Ecto neural progenitor cell (in vitro differentiated cells): Measurements from ENCODE around the gene NOP53.
"Not testable (repeated sequence)": the region's sequence is repeated elsewhere in the genome, so short reads cannot be mapped to it uniquely, and the experiment has no call there.

ENCODE experiments used
- DNase-seq: peaks from one replicate; pipeline ENCODE4 v3.0.0-alpha.2; 2018; ENCODE audit warnings: low spot score

NOP53 gene

DNA sequence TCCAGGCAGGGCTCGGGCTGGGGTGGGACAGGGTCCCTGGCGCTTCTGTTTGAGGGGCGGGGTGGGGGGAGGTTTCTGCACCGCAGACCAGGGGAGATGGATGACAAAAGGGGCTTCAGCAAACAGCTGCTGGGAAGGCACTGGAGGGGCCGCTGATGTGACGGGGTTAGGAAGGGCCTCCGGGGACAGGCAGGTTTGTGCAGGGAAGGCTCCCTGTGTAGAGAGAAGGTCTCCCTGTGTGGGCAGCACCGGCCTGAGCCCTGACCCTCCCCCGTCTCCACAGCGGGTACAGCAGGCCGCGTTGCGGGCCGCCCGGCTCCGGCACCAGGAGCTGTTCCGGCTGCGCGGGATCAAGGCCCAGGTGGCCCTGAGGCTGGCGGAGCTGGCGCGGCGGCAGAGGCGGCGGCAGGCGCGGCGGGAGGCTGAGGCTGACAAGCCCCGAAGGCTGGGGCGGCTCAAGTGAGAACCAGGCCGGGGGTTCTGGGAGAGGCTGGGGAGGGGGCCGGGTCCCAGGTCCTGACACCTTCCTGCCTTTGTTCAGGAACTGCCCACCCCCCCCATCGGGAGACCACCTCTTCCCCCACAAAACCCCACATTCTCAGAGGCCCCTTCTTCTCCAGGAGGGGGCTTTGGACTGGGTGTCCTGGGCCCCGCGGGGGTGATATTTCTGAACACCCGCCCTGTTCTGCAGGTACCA is 9.9 kb downstream of the NOP53 start:
- DNase-seq, result no peak

DNA sequence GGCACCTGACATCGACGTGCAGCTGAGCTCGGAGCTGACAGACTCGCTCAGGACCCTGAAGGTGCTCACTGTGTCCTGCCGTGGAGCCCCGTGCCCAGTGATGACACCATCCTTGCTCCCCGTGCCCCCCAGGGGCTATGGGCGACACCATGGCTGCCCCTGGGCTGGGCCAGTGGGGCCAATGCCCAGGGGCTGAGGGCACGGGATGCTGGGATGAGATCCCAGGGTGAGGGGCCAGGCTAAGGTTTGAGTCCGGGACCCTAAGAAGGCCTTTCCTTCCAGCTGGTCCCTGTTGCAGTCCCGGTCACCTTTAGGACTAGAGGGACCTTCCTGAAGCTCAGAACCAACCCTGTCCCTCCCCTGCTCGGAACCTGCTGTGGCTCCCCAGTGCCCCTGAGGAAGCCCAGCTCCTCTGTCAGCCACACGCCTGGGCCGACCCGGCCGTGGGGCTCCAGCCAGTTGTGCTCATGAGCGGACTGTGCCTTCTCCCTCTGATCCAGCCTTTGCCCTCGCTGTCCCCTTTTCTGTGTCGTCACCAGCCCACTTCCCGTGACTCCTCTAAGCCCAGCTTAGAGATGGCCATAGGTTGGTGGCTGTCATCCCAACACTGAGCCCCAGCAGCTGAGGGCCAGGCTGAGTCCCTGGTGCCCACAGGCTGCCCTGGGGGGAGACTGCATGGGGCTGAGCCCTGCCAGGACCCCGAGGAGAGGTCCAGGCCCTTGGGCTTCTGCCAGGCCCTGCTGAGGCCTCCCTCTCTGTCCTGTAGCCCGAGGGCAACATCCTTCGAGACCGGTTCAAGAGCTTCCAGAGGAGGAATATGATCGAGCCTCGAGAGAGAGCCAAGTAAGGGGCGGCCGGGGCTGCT is 10.6 kb downstream of the NOP53 start:
- no peak for DNase-seq

DNA sequence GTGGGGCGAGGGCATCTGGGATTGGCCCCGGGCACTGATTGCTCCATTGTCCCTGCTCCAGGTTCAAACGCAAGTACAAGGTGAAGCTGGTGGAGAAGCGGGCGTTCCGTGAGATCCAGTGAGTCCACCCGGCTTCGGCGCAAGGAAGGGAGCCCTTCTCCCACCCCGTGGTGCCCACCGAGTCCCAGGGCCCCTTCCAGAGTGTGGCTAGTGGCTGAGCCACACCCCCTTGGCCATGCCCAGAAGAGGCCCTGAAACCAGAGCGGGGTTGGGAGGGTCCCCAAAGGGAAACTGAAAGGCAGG is 11.2 kb downstream of the NOP53 start:
- no peak for DNase-seq

DNA sequence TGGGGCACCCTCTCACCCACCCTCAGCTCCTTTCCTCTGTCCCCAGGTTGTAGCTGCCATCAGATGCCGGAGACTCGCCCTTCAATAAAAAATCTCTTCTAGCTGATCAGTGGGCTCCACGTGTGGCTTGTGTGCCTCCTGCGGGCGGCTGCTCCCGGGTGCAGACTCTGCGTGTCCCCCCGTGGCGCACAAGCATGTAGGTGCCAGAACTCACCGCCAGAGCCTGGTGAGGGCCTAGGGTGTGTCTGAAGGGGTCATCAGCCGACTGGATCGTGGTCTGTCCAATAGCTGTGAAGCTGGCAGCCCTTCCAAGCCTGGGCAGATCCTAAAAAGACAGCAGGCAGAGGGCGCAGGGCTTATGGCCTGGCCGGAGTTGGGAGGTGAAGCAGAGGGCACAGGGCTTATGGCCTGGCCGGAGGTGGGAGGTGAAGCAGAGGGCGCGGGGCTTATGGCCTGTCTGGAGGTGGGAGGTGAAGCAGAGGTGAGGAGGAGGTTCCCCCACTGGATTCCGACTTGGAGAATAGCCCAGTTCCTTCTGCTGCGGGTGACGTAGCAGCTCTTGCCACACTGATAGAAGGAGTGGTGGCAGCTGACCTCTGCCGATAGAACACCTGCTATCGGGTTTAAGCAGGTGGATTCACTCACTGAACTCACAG is 11.7 kb downstream of the NOP53 start:
- DNase-seq, result no peak

DNA sequence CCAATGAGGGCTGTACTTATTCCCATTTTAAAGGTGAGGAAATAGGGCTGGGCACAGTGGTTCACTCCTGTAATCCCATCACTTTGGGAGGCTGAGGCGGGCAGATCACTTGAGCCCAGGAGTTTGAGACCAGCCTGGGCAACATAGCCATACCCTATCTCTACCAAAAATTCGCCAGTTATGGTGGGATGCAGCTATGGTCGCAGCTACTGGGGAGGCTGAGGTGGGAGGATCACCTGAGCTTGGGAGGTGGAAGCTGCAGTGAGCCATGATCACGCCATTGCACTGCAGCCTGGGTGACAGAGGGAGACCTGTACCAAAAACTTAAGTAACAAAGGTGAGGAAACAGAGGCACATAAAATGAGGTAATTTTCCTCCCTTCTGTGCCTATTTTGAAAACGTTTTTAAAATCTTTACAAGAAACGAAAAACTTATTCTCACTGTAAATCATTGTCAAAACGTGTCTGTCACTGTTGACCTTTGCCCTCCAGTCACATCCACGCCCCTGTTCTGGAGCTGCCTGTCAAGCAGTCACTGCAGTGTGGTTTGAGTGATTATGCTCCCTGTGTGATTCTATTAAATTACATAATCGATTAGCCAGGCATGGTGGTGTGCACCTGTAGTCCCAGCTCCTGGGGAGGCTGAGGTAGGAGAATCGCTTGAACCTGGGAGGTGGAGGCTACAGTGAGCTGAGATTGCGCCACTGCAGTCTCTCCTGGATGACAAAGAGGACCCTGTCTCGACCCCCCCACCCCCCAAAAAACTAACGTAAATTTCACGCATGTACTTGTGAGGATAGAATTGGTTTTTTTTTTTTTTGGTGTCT is 12.5 kb downstream of the NOP53 start:
- no peak for DNase-seq

DNA sequence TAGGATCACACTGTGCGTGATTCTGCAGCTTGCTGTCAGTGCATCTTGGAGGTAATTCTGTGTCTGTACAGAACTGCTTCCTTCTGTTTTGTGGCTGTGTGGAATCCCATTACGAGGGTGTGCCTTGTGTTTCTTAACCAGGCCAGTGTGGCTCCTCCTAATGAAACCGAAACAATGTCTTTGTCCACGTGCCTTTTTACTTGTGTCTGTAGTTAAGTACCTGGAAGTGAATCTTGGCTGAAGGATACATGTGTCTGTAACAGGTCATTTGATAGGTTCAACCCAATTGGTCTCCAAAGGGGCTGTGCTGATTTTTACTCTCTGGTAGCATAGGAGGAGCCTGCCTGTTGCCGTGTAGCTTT is 13.1 kb downstream of the NOP53 start:
- DNase-seq, result no peak

DNA sequence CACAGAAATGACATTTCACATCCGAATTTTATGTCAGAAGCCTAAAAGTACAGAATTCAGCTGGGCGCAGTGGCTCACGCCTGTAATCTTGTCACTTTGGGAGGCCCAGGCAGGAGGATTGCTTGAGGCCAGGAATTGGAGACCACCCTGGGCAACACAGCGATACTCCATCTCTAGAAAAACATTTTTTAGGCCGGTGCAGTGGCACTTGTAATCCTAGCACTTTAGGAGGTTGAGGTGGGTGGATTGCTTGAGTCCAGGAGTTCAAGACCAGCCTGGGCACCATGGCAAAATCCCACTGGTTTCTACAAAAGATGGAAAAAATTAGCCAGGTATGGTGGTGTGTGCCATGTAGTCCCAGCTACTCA is 15.3 kb downstream of the NOP53 start:
- DNase-seq, result no peak

DNA sequence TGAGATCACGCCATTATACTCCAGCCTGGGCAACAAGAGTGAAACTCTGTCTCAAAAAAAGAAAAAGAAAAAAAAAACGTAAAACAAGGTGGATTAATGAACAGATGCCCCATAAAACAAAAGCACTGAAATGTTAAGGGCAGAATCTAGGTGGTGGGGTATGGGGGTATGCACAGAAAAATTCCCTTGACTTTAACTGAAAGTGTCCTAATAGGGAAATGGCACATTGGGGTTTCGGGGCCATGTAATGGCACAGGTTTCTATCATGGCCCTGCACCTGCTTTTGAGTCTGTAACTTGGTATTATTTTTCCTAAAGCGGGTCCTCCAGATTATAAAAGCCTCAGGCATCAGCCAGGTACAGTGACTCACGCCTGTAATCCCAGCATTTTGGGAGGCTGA is 16.2 kb downstream of the NOP53 start:
- DNase-seq, result no peak

DNA sequence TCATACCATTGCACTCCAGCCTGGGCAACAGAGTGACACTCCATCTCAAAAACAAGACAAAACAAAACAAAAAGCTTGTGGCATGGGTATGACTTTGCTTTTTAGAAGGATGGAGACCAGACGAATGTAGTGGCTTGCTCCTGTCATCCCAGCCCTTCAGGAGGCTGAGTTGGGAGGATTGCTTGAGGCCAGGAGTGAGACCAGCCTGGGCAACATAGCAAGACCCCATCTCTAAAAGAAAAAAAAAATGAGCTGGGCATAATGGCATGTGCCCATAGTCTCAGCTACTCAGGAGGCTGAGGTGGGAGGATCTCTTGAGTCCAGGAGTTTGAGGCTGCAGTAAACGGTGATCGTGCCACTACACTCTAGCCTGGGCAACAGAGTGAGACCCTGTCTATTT is 16.8 kb downstream of the NOP53 start:
- DNase-seq, result no peak

DNA sequence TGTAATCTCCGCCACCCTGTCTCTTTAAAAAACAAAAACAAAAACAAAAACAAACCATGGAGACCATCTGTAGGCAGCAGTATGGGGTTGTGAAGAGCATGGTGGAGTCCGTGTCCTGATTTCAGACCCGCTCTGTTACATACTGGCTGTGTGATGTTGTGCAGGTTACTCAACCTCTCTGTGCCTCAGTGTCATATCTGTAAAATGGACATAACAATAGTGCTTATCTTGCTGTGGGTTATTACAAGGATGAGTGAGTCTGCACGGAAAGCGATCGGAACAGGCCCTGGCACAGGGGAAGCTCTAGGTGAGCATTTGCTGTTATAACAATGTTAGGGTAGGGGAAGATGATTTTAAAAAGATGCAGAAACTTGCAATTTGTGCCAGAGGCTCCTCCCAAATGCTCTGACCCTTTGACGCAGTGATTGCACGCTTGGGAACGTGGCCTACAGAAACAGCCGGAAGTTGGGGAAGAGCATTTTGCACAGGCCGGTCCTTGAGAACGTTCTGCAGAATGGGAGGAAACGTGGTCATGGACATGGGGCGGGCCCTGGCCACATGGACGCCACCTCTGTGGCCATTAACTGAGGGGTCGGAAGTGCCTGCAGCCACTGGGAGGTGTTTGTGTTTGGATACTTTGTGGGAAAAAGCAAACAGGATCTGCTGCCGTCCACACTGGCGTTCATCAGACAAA is 17.4 kb downstream of the NOP53 start:
- DNase-seq, result no peak

DNA sequence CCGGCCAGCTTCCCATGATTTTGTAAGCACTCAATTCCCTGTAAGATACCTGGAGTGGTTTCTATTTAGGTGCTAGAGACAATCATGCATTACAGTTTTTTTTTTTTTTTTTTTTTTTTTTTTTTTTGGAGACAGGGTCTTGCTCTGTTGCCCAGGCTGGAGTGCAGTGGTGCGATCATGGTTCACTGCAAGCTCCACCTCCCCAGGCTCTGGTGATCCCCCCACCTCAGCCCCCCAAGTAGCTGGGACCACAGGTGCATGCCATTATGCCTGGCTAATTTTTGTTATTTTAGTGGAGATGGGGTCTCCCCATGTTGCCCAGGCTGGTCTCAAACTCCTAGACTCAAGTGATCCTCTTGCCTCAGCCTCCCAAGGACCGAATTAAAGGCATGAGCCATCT is 19.4 kb downstream of the NOP53 start:
- DNase-seq, result not testable (repeated sequence)

DNA sequence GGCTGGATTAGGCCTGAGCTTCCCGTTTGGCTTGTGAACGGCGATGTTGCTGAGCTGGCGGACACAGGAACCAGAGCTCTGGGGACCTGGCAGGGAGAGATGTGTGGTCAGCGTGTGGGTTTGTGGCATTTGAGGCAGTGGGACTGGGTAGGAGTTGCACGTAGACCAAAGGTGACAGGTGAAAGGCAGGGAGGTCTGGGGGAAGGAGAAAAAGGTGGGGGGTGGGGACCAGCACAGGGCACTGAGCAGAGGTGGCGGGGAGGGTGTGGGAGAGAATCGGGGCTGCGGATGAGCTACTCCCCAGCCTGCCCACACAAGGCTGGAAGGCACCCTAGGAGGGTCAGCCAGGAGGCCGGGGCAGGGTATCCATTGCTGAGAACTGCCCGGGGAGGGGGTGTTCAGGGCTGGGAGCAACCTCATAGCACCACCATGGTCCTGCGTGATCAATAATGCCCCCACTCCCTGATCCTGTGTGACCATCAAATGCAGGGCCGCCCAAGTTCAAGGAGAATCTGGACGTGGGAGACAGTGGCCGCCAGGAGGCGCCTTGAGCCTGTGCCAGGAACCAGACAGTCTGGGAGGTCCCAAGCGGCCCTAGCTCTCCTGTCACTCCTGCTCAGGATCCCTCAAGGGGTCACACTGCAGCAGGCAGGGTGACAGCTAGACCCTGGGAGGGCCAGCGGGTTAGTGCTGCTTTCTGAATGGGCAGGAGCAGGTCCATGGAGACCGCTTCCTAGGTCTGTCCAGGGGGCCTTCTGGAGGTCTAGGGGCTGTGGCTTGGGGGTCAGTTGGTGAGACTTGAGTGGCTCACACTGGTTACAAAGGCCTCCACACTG is 20.4 kb downstream of the NOP53 start:
- peak; percentile 79 for DNase-seq

DNA sequence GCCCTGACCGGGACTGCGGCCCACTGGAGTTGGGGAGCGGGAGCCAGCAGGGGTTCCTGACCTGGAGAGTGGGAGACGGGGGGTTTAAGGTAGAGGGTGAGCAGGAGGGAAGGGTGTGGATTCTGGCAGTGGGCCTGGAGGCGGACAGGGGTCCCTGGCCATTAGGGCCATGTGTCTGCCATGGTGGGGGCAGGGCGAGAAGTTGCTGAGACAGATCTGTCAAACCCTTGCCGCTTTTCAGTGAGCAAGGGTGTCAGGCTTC is 20.9 kb downstream of the NOP53 start:
- DNase-seq, result no peak

DNA sequence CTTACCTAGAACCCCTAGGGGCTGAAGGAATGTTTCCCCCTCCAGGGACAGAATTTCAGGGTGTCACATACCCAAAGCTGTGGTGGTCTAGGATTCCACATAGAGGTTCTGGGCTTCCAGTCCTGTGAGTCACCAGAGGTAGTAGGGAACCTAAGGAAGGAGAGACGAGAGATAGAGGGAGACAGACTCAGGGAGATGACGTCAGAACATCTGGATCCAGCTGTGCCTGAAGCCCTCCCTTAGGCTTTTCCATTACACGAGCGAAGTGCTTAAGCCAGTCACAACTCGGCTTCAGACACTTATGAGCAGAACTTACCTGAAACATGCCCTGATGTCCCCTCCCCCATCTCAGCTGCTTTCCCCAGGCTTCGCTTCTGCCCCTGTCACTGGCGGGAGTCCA is 21.3 kb downstream of the NOP53 start:
- no peak for DNase-seq

DNA sequence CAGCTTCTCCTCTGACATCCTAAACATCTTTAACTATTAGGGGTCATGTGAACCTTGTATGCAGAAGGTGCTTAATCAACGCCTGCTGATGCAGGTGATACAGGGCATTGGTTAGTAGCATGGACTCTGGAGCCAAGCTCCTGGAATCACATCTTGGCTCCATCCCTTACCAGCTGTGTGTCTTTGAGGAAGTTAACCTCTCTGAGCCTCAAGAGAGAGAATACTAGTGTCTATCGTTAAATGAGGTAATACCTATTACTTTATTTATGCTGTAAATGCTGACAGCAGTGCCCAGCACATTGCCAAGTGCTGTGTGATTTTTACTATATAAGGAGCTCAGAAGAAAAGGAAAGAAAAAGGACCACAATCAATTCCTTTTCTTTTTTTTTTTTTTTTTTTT is 22.0 kb downstream of the NOP53 start:
- no peak for DNase-seq

DNA sequence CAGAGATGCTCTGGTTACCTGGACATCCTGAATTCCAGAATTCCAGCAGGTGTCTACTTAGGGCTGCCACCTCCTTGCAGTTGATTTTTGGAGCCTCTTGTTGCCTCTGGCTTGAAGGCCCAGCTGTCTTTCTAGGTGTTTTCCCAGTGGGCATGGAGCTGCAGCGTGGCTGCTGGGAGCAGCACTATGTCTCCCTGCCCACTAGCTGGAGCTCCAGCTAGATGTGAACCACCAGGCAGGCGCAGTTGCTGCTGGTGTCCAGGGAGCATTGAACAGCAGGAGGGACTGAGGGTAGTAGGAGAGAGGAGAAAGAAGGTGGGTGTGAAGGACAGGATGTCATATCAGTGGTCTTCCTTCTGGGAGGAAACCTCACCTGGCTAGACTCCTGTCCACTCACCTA is 23.3 kb downstream of the NOP53 start:
- no peak for DNase-seq

DNA sequence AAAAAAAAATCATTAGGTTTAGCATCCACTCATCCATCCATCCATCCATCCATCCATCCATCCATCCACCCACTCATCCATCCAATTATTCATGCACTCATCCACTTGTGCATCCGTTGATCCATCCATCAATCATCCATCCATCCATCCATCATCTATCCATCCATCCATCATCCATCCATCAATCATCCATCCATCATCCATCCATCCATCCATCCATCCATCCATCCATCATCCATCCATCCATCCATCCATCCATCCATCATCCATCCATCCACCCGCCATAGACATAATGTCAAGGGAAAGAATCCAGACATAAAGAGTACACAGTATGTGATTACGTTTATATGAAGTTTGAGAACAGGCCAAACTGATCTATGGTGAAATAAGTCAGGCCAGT is 24.2 kb downstream of the NOP53 start:
- DNase-seq, result no peak

DNA sequence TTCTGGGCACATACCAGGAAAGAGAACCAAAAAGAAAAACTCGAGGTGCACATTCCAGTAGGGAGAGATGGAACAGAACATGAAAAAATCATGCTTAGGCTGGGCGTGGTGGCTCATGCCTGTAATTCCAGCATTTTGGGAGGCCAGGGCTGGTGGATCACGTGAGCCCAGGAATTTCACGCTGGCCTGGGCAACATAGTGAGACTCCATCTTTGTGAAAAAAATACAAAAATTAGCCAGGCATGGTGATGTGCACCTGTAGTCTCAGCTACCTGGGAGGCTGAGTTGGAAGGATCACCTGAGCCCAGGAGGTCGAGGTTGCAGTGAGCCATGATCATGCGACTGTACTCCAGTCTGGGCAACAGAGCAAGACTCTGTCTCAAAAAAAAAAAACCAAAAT is 25.9 kb downstream of the NOP53 start:
- DNase-seq, result not testable (repeated sequence)

DNA sequence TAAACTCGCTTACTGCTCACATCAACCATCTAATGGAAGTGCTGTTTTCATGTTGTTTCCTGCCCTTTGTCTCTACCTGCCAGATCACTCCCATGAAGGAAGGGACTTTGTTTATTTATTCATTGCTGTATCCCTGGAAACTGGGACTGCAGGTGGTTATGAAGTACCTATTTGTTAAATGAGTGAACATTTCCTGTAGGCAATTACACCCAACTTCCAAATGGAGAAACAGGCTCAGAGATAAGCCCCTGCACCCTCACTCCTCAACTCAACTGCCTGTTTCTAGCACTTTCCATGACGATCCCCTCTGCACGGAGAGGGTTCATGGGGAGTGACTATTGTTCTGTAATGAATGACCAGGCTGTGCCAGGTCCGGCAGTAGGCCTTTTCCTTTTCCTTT is 31.2 kb downstream of the NOP53 start:
- no peak for DNase-seq

DNA sequence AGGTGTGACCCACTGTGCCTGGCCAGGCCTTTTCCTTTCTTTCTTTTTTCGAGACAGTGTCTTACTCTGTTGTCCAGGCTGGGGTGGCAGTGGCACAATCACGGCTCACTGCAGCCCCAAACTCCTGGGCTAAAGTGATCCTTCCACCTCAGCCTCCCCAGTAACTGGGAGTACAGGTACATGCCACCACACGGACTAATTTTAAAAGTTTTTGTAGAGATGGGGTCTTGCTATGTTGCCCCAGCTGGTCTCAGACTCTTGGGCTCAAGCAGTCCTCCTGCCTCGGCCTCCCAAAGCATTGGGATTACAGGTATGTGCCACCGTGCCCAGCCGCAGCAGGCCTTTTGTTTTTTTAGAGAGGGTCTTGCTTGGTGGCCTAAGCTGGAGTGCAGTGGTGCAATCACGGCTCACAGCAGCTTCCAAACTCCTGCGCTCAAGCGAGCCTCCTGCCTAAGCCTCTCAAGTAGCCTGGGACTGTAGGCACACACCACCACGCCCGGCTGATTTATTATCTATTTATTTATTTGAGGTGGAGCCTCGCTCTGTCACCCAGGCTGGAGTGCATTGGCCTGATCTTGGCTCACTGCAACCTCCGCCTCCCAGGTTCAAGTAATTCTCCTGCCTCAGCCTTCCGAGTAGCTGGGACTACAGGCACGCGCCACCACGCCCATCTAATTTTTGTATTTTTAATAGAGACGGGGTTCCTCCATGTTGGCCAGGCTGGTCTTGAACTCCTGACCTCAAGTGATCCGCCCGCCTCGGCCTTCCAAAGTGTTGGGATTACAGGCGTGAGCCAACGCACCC is 32.1 kb downstream of the NOP53 start:
- not testable (repeated sequence) for DNase-seq
